Measurements from ENCODE around the gene ASIC3.

GRCh38 chr7:151010037-151010306 is 38.4 kb upstream of the ASIC3 start:
- TF ChIP-seq CTCF (conservative IDR thresholded peaks at IDR 0.05; ENCODE audit: low read length) (no peak), EZH2phosphoT487 (IDR thresholded peaks at IDR 0.05; ENCODE audit: borderline replicate concordance) (no peak)
